DND-41 (cell line): ENCODE data around the gene KIF1A.

Source experiments
- CTCF ChIP-seq: IDR thresholded peaks from 2 replicates; pipeline ENCODE4 v1.5.1; 2012; ENCODE audit warnings: borderline replicate concordance, low read length, moderate library complexity, mild to moderate bottlenecking; ENCODE audit not compliant: poor library complexity, severe bottlenecking; ENCODE audit errors: extremely low read depth
- EZH2 ChIP-seq: IDR thresholded peaks from 3 replicates; pipeline ENCODE4 v1.6.1; 2012; ENCODE audit warnings: borderline replicate concordance, low read depth, mild to moderate bottlenecking, moderate library complexity, low read length, inconsistent platforms; ENCODE audit not compliant: severe bottlenecking

GRCh38 chr2:240717181-240717641 lies 102.8 kb downstream of the KIF1A start:
- TF ChIP-seq CTCF = no peak
- no peak for TF ChIP-seq EZH2
